ENCODE results near the gene ZNF574.

Gene ZNF574

DNA sequence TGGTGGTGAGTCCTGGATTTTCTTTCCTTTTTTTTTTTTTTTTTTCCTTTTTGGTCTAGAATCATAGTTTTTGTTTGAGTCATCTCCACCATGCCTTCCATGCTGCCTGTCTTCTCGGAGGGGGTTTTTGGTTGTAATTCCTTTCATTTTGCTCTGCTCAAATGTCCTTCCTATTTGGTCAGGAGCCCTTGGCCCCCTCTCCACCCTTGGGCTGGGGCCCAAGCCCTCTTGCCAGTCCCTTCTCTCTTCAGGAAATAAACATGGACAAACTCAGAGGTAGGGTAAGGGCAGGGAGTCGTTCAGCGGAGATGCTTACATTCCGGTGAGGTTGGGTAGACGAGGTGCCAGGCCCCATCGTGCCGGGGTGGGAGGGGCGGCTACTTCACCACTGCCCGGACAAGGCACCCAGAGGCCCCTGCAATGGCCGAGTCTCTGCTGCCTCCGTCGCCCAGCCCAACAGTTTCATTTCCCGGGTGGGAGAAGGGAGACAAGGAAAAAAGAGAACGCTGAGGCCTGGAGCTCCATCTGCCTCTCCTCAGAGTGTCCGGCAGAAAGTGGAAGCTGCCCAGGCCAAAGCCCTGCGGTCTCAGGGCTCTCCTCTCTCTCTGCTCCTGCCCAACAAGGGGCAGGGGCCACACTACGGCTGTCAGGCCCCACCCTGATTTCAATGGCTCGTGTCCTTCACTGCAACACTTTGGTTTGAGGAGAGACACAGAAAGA is 12.7 kb downstream of the ZNF574 start:
- TF ChIP-seq, protein P1, sequence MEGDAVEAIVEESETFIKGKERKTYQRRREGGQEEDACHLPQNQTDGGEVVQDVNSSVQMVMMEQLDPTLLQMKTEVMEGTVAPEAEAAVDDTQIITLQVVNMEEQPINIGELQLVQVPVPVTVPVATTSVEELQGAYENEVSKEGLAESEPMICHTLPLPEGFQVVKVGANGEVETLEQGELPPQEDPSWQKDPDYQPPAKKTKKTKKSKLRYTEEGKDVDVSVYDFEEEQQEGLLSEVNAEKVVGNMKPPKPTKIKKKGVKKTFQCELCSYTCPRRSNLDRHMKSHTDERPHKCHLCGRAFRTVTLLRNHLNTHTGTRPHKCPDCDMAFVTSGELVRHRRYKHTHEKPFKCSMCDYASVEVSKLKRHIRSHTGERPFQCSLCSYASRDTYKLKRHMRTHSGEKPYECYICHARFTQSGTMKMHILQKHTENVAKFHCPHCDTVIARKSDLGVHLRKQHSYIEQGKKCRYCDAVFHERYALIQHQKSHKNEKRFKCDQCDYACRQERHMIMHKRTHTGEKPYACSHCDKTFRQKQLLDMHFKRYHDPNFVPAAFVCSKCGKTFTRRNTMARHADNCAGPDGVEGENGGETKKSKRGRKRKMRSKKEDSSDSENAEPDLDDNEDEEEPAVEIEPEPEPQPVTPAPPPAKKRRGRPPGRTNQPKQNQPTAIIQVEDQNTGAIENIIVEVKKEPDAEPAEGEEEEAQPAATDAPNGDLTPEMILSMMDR (conservative IDR thresholded peaks at IDR 0.05; ENCODE audit: control insufficient read depth, insufficient read depth, low read depth, low read length): no peak
- peak; percentile 71 for DNase-seq (ENCODE audit: low read depth)
- H3K4me3 ChIP-seq (ENCODE audit: control insufficient read depth, low read depth, low read length): no peak overlapping the region

DNA sequence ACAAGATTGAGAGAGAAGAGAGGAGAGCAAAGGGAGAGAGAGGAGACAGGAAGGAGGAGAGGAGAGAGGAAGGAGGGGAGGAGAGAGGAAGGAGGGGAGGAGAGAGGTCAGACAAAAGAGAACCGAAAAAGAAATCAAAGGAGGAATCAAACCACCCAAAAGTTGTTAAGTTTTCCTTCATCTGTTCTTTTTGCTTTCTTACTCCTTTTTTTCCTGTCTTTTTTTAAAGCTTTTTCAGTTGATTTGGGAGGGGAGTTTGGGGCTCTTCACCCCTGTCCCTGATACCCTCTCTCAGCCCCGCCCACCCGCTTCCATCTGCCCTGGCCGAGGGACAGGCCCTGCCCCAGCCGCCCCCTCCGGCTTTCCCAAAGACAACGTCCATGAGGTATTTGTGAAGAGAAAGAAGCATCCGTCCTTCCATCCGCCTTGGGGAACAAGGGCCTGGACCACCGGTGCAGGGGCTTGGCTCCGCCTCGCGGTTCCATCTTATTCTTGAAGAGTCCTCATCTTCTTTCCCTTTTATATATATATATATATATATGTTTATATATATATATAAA is 13.3 kb downstream of the ZNF574 start:
- TF ChIP-seq, protein P1 (conservative IDR thresholded peaks at IDR 0.05; ENCODE audit: control insufficient read depth, insufficient read depth, low read depth, low read length): no peak
- H3K4me3 ChIP-seq (ENCODE audit: control insufficient read depth, low read depth, low read length): no peak overlapping the region
- no peak for DNase-seq (ENCODE audit: low read depth)

DNA sequence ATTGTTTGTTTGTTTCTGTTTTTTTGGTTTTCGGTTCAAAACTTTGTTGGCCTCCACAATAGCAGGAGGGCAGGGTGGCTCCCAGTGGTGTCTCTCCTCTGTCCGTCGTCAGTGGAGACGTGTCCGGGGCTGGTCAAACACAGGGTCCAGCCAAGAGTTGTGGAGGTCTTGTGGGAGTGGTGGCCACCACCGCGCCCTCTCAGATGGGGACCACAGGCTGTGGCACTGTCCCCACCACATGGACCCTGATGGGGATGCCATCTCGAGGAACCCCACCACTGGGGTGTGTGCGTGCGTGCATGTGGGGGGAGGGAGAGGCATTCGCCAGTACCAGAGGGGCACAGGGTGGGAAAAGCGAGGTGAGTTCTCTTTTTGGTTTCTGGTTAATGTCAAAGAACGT is 13.8 kb downstream of the ZNF574 start:
- H3K4me3 ChIP-seq (ENCODE audit: control insufficient read depth, low read depth, low read length): no peak overlapping the region
- TF ChIP-seq, protein P1 (conservative IDR thresholded peaks at IDR 0.05; ENCODE audit: control insufficient read depth, insufficient read depth, low read depth, low read length): no peak

DNA sequence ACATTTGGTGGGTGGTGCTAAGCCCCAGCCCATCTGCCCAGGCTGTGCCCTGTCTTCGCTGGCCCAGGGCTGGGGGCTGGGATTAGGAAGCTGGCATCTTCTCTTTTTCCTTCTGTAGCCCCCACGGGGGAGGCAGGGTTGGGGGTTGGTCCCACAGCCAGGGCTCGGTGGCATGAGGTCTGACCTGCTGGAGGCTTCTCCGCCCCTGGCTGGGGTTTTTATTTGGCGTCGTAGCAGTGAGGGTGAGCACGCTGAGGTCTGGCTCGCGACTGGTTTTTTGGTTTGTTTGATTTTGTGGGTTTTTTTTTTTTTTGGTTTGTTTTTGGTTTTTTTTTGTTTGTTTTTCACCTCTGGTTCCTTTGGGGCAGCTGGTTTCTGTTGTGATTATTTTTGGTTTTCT is 14.7 kb downstream of the ZNF574 start:
- no peak for DNase-seq (ENCODE audit: low read depth)
- TF ChIP-seq, protein P1 (conservative IDR thresholded peaks at IDR 0.05; ENCODE audit: control insufficient read depth, insufficient read depth, low read depth, low read length): no peak
- H3K4me3 ChIP-seq (ENCODE audit: control insufficient read depth, low read depth, low read length): no peak overlapping the region

More for the DNA sequence above, 13.8 kb downstream of the ZNF574 start:
- DNase-seq (ENCODE audit: low read depth): no peak

DNA sequence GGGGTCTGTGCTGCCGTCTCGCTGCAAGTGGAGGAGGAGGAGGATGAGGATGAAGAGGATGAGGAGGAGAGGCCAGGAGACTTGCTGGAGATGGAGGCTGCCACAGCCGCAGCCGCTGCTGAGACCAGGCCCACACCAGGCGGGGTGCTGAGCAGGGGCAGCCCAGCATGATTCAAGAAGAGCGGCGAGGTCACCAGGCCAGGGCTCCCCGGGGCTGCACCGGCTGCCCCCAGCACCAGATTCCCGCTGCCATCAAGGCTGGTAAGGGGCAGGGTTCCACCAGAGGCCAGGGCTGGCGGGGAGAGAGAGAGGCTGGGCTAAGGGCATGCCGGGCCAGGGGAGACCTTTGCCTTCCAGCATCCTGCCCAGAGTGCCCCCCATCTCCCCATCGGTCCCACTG is 15.3 kb downstream of the ZNF574 start:
- H3K4me3 ChIP-seq (ENCODE audit: control insufficient read depth, low read depth, low read length): no peak overlapping the region
- DNase-seq (ENCODE audit: low read depth): no peak
- TF ChIP-seq, protein P1 (conservative IDR thresholded peaks at IDR 0.05; ENCODE audit: control insufficient read depth, insufficient read depth, low read depth, low read length): no peak

DNA sequence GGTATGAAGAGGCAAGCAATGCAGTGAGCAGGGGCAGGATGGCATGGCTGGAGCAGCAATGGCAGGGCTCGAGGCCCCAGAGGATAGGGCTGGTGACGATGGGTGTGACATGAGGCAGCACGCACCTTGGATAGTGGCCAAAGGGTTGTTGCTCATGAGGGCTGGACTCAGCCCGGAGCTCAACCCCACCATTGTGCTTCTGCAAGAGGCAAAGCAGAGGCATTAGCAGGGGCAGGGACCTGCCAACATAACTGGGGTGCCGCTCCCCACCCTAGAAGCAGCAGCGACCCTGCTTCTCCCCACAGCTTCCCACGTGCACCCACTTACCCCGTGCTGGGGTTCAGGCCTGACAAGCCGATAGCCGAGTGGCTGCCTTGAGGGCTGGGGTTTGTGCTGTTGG is 15.8 kb downstream of the ZNF574 start:
- TF ChIP-seq, protein P1 (conservative IDR thresholded peaks at IDR 0.05; ENCODE audit: control insufficient read depth, insufficient read depth, low read depth, low read length): no peak
- DNase-seq (ENCODE audit: low read depth): peak; percentile 67
- no peak overlapping the region for H3K4me3 ChIP-seq (ENCODE audit: control insufficient read depth, low read depth, low read length)

All from fibroblast of mammary gland (primary cell).